ENCODE results near the gene CD96. TPM values are rescaled to one million over a fixed set of nuclear protein-coding genes. Genes with fewer than 3 reads are reported as not detected.

CD96 gene
- total RNA-seq, 1 experiment from 2014 or later, result not detected

GRCh38 chr3:111594205-111594604 is 52.2 kb downstream of the CD96 start:
- Histone ChIP-seq H3K27me3 (ENCODE audit: control insufficient read depth, insufficient read depth, low read length) (no peaks in the 10 kb centered on the region), H3K4me3 (ENCODE audit: insufficient read depth, low read depth, low read length) (no peak overlapping the region), H3K36me3 (replicated peaks; ENCODE audit: control insufficient read depth, insufficient read depth, low read length) (no peaks in the 10 kb centered on the region)
- DNase-seq, result no peak

GRCh38 chr3:111594781-111595180 is 52.8 kb downstream of the CD96 start:
- no peak for DNase-seq
- H3K27me3 ChIP-seq (ENCODE audit: control insufficient read depth, insufficient read depth, low read length), result no peaks in the 10 kb centered on the region
- no peaks in the 10 kb centered on the region for H3K36me3 ChIP-seq (replicated peaks; ENCODE audit: control insufficient read depth, insufficient read depth, low read length)

GRCh38 chr3:111595232-111595631 is 53.2 kb downstream of the CD96 start, which contains the start of gene ZBED2:
Gene ZBED2, minus strand, starts transcription at chr3:111595346. Its CDS starts 1,145 bp downstream, at chr3:111594201.
- DNase-seq, result no peak
- Histone ChIP-seq H3K4me3 (ENCODE audit: insufficient read depth, low read depth, low read length) (no peak within 1 kb of the TSS), H3K36me3 (replicated peaks; ENCODE audit: control insufficient read depth, insufficient read depth, low read length) (no peaks in the 10 kb centered on the region), H3K27me3 (ENCODE audit: control insufficient read depth, insufficient read depth, low read length) (no peaks in the 10 kb centered on the region)

More at GRCh38 chr3:111594781-111595180, 52.8 kb downstream of the CD96 start:
- no peak overlapping the region for H3K4me3 ChIP-seq (ENCODE audit: insufficient read depth, low read depth, low read length)

GRCh38 chr3:111596328-111596727 is 54.3 kb downstream of the CD96 start:
- Histone ChIP-seq H3K27me3 (ENCODE audit: control insufficient read depth, insufficient read depth, low read length) (no peaks in the 10 kb centered on the region), H3K36me3 (replicated peaks; ENCODE audit: control insufficient read depth, insufficient read depth, low read length) (no peaks in the 10 kb centered on the region), H3K4me3 (ENCODE audit: insufficient read depth, low read depth, low read length) (no peak overlapping the region)
- DNase-seq, result no peak

- Histone ChIP-seq H3K36me3 (replicated peaks; ENCODE audit: control insufficient read depth, insufficient read depth, low read length) (no peaks in the 10 kb centered on the region), H3K27me3 (ENCODE audit: control insufficient read depth, insufficient read depth, low read length) (no peaks in the 10 kb centered on the region), H3K4me3 (ENCODE audit: insufficient read depth, low read depth, low read length) (no peak overlapping the region)
- no peak for DNase-seq
Measured at GRCh38 chr3:111598139-111598538, 56.1 kb downstream of the CD96 start.

GRCh38 chr3:111598552-111598951 is 56.6 kb downstream of the CD96 start:
- H3K36me3 ChIP-seq (replicated peaks; ENCODE audit: control insufficient read depth, insufficient read depth, low read length), result no peaks in the 10 kb centered on the region
- DNase-seq, result no peak
- H3K27me3 ChIP-seq (ENCODE audit: control insufficient read depth, insufficient read depth, low read length), result no peaks in the 10 kb centered on the region
- H3K4me3 ChIP-seq (ENCODE audit: insufficient read depth, low read depth, low read length), result no peak overlapping the region

GRCh38 chr3:111601810-111602209 is 59.8 kb downstream of the CD96 start:
- DNase-seq, result no peak
- H3K4me3 ChIP-seq (ENCODE audit: insufficient read depth, low read depth, low read length), result no peak overlapping the region
- H3K27me3 ChIP-seq (ENCODE audit: control insufficient read depth, insufficient read depth, low read length), result no peaks in the 10 kb centered on the region
- no peaks in the 10 kb centered on the region for H3K36me3 ChIP-seq (replicated peaks; ENCODE audit: control insufficient read depth, insufficient read depth, low read length)

GRCh38 chr3:111603679-111604078 is 61.7 kb downstream of the CD96 start:
- no peaks in the 10 kb centered on the region for H3K36me3 ChIP-seq (replicated peaks; ENCODE audit: control insufficient read depth, insufficient read depth, low read length)
- no peak overlapping the region for H3K4me3 ChIP-seq (ENCODE audit: insufficient read depth, low read depth, low read length)
- DNase-seq, result no peak

GRCh38 chr3:111604119-111604518 is 62.1 kb downstream of the CD96 start:
- no peaks in the 10 kb centered on the region for H3K36me3 ChIP-seq (replicated peaks; ENCODE audit: control insufficient read depth, insufficient read depth, low read length)
- no peak for DNase-seq
- H3K27me3 ChIP-seq (ENCODE audit: control insufficient read depth, insufficient read depth, low read length), result no peaks in the 10 kb centered on the region
- H3K4me3 ChIP-seq (ENCODE audit: insufficient read depth, low read depth, low read length), result no peak overlapping the region

More at GRCh38 chr3:111603679-111604078, 61.7 kb downstream of the CD96 start:
- no peaks in the 10 kb centered on the region for H3K27me3 ChIP-seq (ENCODE audit: control insufficient read depth, insufficient read depth, low read length)

- H3K27me3 ChIP-seq (ENCODE audit: control insufficient read depth, insufficient read depth, low read length), result no peaks in the 10 kb centered on the region
- no peak overlapping the region for H3K4me3 ChIP-seq (ENCODE audit: insufficient read depth, low read depth, low read length)
- DNase-seq, result no peak
- H3K36me3 ChIP-seq (replicated peaks; ENCODE audit: control insufficient read depth, insufficient read depth, low read length), result no peaks in the 10 kb centered on the region
Measured at GRCh38 chr3:111605018-111605417, 63.0 kb downstream of the CD96 start.

- Histone ChIP-seq H3K27me3 (ENCODE audit: control insufficient read depth, insufficient read depth, low read length) (no peaks in the 10 kb centered on the region), H3K36me3 (replicated peaks; ENCODE audit: control insufficient read depth, insufficient read depth, low read length) (no peaks in the 10 kb centered on the region), H3K4me3 (ENCODE audit: insufficient read depth, low read depth, low read length) (no peak overlapping the region)
- no peak for DNase-seq
Measured at GRCh38 chr3:111605493-111605892, 63.5 kb downstream of the CD96 start.

GRCh38 chr3:111607240-111607920 is 65.4 kb downstream of the CD96 start:
- no peaks in the 10 kb centered on the region for H3K36me3 ChIP-seq (replicated peaks; ENCODE audit: control insufficient read depth, insufficient read depth, low read length)
- no peak overlapping the region for H3K4me3 ChIP-seq (ENCODE audit: insufficient read depth, low read depth, low read length)
- DNase-seq, result no peak
- H3K27me3 ChIP-seq (ENCODE audit: control insufficient read depth, insufficient read depth, low read length), result no peaks in the 10 kb centered on the region

GRCh38 chr3:111608383-111608782 is 66.4 kb downstream of the CD96 start:
- H3K36me3 ChIP-seq (replicated peaks; ENCODE audit: control insufficient read depth, insufficient read depth, low read length), result no peaks in the 10 kb centered on the region
- no peak overlapping the region for H3K4me3 ChIP-seq (ENCODE audit: insufficient read depth, low read depth, low read length)
- DNase-seq, result no peak
- H3K27me3 ChIP-seq (ENCODE audit: control insufficient read depth, insufficient read depth, low read length), result no peaks in the 10 kb centered on the region

GRCh38 chr3:111609700-111610099 is 67.7 kb downstream of the CD96 start:
- no peaks in the 10 kb centered on the region for H3K36me3 ChIP-seq (replicated peaks; ENCODE audit: control insufficient read depth, insufficient read depth, low read length)
- no peaks in the 10 kb centered on the region for H3K27me3 ChIP-seq (ENCODE audit: control insufficient read depth, insufficient read depth, low read length)
- no peak for DNase-seq
- no peak overlapping the region for H3K4me3 ChIP-seq (ENCODE audit: insufficient read depth, low read depth, low read length)

GRCh38 chr3:111610189-111610588 is 68.2 kb downstream of the CD96 start:
- no peak for DNase-seq
- no peaks in the 10 kb centered on the region for H3K27me3 ChIP-seq (ENCODE audit: control insufficient read depth, insufficient read depth, low read length)
- H3K36me3 ChIP-seq (replicated peaks; ENCODE audit: control insufficient read depth, insufficient read depth, low read length), result no peaks in the 10 kb centered on the region
- no peak overlapping the region for H3K4me3 ChIP-seq (ENCODE audit: insufficient read depth, low read depth, low read length)

Data from H7 (cell line).